WTC11 (cell line): ENCODE data around the gene NOXO1. TPM values are rescaled to one million over a fixed set of nuclear protein-coding genes. Genes with fewer than 3 reads are reported as not detected.
A peak's percentile ranks its signal among the peaks of the same experiment; 100 is the strongest.

ENCODE experiments used
- ATAC-seq: fragments of 200-7000 bp; cut with Tn5 transposase; 2 replicates; pipeline ENCODE4 v1.10.0; 2021; ENCODE audit warnings: mild to moderate bottlenecking, moderate library complexity
- CTCF ChIA-PET: fragments of 300-600 bp; sonication (Branson Sonifier 250); formaldehyde crosslinking; loops from one replicate; lab custom pipeline; 2021; ENCODE audit warnings: antibody characterized with exemption; lab: Charles Lee
- POLR2A ChIA-PET: fragments of 350-600 bp; sonication (Branson Sonifier 250); formaldehyde crosslinking; loops from one replicate; lab custom pipeline; 2021; ENCODE audit warnings: antibody characterized with exemption; lab: Charles Lee
- DNase-seq: peaks from one replicate; pipeline ENCODE4 v3.0.0; 2021; ENCODE audit warnings: low spot score
- H3K27ac Mint-ChIP-seq: 2 replicates; pipeline ENCODE4 v1.8.0; 2021; ENCODE audit warnings: mixed read lengths
- H3K27me3 Mint-ChIP-seq: 2 replicates; pipeline ENCODE4 v1.8.0; 2021; ENCODE audit warnings: low read depth, mild to moderate bottlenecking, moderate library complexity, mixed read lengths
- H3K36me3 Mint-ChIP-seq: 2 replicates; pipeline ENCODE4 v1.8.0; 2021; ENCODE audit warnings: mixed read lengths
- H3K4me1 Mint-ChIP-seq: 2 replicates; pipeline ENCODE4 v1.8.0; 2022; ENCODE audit warnings: mixed read lengths
- H3K4me3 Mint-ChIP-seq: 2 replicates; pipeline ENCODE4 v1.8.0; 2021; ENCODE audit warnings: mild to moderate bottlenecking, moderate library complexity, mixed read lengths
- H3K9me3 Mint-ChIP-seq: 2 replicates; pipeline ENCODE4 v1.8.0; 2021; ENCODE audit warnings: mixed read lengths
- ATF1 ChIP-seq: sonication (generic); formaldehyde crosslinking; IDR thresholded peaks from 2 replicates; pipeline ENCODE4 v1.8.1; 2023; ENCODE audit warnings: mild to moderate bottlenecking, moderate library complexity, missing genetic modification reagents
- CBFB ChIP-seq: sonication (generic); formaldehyde crosslinking; IDR thresholded peaks from 2 replicates; pipeline ENCODE4 v1.8.1; 2022; ENCODE audit warnings: mild to moderate bottlenecking, low read depth, missing genetic modification reagents
- CREB1 ChIP-seq: sonication (generic); formaldehyde crosslinking; IDR thresholded peaks from 2 replicates; pipeline ENCODE4 v1.8.0; 2023; ENCODE audit warnings: mild to moderate bottlenecking, missing genetic modification reagents
- CREM ChIP-seq: sonication (generic); formaldehyde crosslinking; IDR thresholded peaks from 2 replicates; pipeline ENCODE4 v1.8.1; 2022; ENCODE audit warnings: mild to moderate bottlenecking, missing genetic modification reagents, moderate library complexity
- ELF4 ChIP-seq: sonication (generic); formaldehyde crosslinking; IDR thresholded peaks from 2 replicates; pipeline ENCODE4 v1.8.1; 2022; ENCODE audit warnings: low read depth, mild to moderate bottlenecking, moderate library complexity, missing genetic modification reagents
- MXD4 ChIP-seq: fragments of 250-450 bp; sonication (Bioruptor Pico); IDR thresholded peaks from 2 replicates; pipeline ENCODE4 v1.8.0; 2021; ENCODE audit warnings: mild to moderate bottlenecking, moderate library complexity, borderline replicate concordance
- NR1H2 ChIP-seq: sonication (generic); formaldehyde crosslinking; IDR thresholded peaks from 2 replicates; pipeline ENCODE4 v1.9.0; 2021; ENCODE audit warnings: mild to moderate bottlenecking, moderate library complexity, missing genetic modification reagents
- SOX15 ChIP-seq: fragments of 250-450 bp; sonication (Bioruptor Pico); IDR thresholded peaks from 2 replicates; pipeline ENCODE4 v1.9.0; 2021; ENCODE audit warnings: mild to moderate bottlenecking
- TCF7 ChIP-seq: sonication (generic); formaldehyde crosslinking; IDR thresholded peaks from 2 replicates; pipeline ENCODE4 v1.8.0; 2022; ENCODE audit warnings: mild to moderate bottlenecking, low read depth, missing genetic modification reagents, moderate library complexity
- TEAD1 ChIP-seq: sonication (generic); formaldehyde crosslinking; IDR thresholded peaks from 2 replicates; pipeline ENCODE4 v1.8.0; 2022; ENCODE audit warnings: mild to moderate bottlenecking, missing genetic modification reagents
- ZNF121 ChIP-seq: sonication (generic); formaldehyde crosslinking; IDR thresholded peaks from 2 replicates; pipeline ENCODE4 v1.8.0; 2023; ENCODE audit warnings: missing genetic modification reagents
- ZNF263 ChIP-seq: sonication (generic); formaldehyde crosslinking; IDR thresholded peaks from 2 replicates; pipeline ENCODE4 v1.8.1; 2022; ENCODE audit warnings: low read depth, mild to moderate bottlenecking, moderate library complexity, missing genetic modification reagents
- ZNF416 ChIP-seq: fragments of 250-450 bp; sonication (Bioruptor Pico); IDR thresholded peaks from 2 replicates; pipeline ENCODE4 v1.9.0; 2021; ENCODE audit warnings: mild to moderate bottlenecking, inconsistent platforms
- ZNF423 ChIP-seq: fragments of 250-450 bp; sonication (Bioruptor Pico); IDR thresholded peaks from 2 replicates; pipeline ENCODE4 v2.1.2; 2022; ENCODE audit warnings: mild to moderate bottlenecking, moderate library complexity
- total RNA-seq: library from RNA; stranded (reverse); gene quantifications from 3 replicates; pipeline ENCODE4 v1.2.3, GENCODE V29; 2021
- TF ChIP-seq, protein P1 (sequence below): sonication (generic); formaldehyde crosslinking; conservative IDR thresholded peaks from 2 replicates; pipeline ENCODE4 v1.8.1; 2022; ENCODE audit warnings: mild to moderate bottlenecking, missing genetic modification reagents
- TF ChIP-seq, protein P2 (sequence below): sonication (generic); formaldehyde crosslinking; IDR thresholded peaks from 2 replicates; pipeline ENCODE4 v1.8.0; 2022; ENCODE audit warnings: mild to moderate bottlenecking, missing genetic modification reagents
- TF ChIP-seq, protein P3 (sequence below): fragments of 250-450 bp; sonication (Bioruptor Pico); IDR thresholded peaks from 2 replicates; pipeline ENCODE4 v1.9.0; 2021; ENCODE audit warnings: mild to moderate bottlenecking, borderline replicate concordance
- TF ChIP-seq, protein P4 (sequence below): sonication (generic); formaldehyde crosslinking; IDR thresholded peaks from 2 replicates; pipeline ENCODE4 v1.8.0; 2022; ENCODE audit warnings: mild to moderate bottlenecking, missing genetic modification reagents
- TF ChIP-seq, protein P5 (sequence below): sonication (generic); formaldehyde crosslinking; IDR thresholded peaks from 2 replicates; pipeline ENCODE4 v1.8.0; 2023; ENCODE audit warnings: mild to moderate bottlenecking, missing genetic modification reagents
- TF ChIP-seq, protein P6 (sequence below): sonication (generic); formaldehyde crosslinking; IDR thresholded peaks from 2 replicates; pipeline ENCODE4 v1.8.1; 2022; ENCODE audit warnings: low read depth, missing genetic modification reagents, borderline replicate concordance

The NOXO1 gene
- total RNA-seq, 1 experiment from 2014 or later: 5.7 TPM

DNA sequence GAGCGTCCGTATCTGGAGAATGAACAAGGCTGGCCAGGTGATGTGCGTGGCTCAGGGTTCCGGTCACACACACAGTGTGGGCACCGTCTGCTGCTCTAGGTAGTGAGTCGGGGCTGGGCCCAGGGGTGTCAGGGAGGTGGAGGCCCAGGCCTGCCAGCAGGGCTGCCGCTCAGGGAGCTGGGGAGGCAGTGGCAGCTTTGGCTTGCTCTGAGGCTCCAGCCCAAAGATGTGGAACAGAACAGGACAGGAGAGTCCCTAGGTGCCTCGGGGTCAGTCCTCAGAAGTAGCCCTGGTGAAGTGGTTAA, 5.1 kb downstream of the NOXO1 start (continued):
- TF ChIP-seq TEAD1 (CRISPR knock-in tag) (no peak), ZNF121 (CRISPR knock-in tag) (no peak)

DNA sequence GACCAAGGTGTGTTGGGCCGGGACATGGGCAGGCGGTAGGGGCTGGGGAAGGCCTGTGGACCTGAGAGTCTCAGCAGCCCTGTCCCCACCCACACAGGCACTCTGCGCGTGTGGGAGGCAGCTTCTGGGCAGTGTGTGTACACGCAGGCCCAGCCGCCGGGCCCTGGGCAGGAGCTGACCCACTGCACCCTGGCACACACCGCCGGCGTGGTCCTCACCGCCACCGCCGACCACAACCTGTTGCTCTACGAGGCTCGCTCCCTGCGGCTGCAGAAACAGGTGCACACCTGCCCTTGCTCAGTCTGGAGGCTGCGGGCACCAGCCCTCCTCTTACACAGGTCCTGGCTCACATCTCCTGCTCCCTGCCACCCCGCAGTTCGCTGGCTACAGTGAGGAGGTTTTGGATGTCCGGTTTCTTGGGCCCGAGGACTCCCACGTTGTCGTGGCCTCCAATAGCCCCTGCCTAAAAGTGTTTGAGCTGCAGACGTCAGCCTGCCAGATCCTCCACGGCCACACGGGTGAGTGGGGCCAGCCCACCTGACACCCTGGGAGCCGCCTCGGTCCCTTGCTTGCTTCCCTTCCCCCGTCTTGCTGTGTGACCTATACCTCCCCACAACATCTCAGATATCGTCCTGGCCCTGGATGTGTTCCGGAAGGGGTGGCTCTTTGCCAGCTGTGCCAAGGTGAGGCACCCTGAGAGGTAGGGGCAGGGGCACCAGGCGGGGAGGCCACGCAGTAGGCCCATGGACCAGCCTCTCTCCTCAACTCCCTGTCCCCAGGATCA, 5.6 kb downstream of the NOXO1 start:
- H3K9me3 Mint-ChIP-seq: no peaks in the 10 kb centered on the region
- ChIA-PET CTCF (no interaction called here), POLR2A (no interaction called here)
- peaks cover 11% of the 10 kb centered on the region for H3K27me3 Mint-ChIP-seq
- H3K4me3 Mint-ChIP-seq: no peak overlapping the region
- H3K4me1 Mint-ChIP-seq: peaks cover 18% of the 10 kb centered on the region
- TF ChIP-seq, protein P1, sequence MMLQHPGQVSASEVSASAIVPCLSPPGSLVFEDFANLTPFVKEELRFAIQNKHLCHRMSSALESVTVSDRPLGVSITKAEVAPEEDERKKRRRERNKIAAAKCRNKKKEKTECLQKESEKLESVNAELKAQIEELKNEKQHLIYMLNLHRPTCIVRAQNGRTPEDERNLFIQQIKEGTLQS (CRISPR knock-in tag): no peak
- TF ChIP-seq, protein P2, sequence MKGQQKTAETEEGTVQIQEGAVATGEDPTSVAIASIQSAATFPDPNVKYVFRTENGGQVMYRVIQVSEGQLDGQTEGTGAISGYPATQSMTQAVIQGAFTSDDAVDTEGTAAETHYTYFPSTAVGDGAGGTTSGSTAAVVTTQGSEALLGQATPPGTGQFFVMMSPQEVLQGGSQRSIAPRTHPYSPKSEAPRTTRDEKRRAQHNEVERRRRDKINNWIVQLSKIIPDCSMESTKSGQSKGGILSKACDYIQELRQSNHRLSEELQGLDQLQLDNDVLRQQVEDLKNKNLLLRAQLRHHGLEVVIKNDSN (CRISPR knock-in tag): no peak
- TF ChIP-seq MXD4 (CRISPR knock-in tag) (no peak), CBFB (no peak), TEAD1 (CRISPR knock-in tag) (no peak), NR1H2 (CRISPR knock-in tag) (no peak), ATF1 (CRISPR knock-in tag) (no peak)
- TF ChIP-seq, protein P3, sequence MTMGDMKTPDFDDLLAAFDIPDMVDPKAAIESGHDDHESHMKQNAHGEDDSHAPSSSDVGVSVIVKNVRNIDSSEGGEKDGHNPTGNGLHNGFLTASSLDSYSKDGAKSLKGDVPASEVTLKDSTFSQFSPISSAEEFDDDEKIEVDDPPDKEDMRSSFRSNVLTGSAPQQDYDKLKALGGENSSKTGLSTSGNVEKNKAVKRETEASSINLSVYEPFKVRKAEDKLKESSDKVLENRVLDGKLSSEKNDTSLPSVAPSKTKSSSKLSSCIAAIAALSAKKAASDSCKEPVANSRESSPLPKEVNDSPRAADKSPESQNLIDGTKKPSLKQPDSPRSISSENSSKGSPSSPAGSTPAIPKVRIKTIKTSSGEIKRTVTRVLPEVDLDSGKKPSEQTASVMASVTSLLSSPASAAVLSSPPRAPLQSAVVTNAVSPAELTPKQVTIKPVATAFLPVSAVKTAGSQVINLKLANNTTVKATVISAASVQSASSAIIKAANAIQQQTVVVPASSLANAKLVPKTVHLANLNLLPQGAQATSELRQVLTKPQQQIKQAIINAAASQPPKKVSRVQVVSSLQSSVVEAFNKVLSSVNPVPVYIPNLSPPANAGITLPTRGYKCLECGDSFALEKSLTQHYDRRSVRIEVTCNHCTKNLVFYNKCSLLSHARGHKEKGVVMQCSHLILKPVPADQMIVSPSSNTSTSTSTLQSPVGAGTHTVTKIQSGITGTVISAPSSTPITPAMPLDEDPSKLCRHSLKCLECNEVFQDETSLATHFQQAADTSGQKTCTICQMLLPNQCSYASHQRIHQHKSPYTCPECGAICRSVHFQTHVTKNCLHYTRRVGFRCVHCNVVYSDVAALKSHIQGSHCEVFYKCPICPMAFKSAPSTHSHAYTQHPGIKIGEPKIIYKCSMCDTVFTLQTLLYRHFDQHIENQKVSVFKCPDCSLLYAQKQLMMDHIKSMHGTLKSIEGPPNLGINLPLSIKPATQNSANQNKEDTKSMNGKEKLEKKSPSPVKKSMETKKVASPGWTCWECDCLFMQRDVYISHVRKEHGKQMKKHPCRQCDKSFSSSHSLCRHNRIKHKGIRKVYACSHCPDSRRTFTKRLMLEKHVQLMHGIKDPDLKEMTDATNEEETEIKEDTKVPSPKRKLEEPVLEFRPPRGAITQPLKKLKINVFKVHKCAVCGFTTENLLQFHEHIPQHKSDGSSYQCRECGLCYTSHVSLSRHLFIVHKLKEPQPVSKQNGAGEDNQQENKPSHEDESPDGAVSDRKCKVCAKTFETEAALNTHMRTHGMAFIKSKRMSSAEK (CRISPR knock-in tag): no peak
- TF ChIP-seq, protein P4, sequence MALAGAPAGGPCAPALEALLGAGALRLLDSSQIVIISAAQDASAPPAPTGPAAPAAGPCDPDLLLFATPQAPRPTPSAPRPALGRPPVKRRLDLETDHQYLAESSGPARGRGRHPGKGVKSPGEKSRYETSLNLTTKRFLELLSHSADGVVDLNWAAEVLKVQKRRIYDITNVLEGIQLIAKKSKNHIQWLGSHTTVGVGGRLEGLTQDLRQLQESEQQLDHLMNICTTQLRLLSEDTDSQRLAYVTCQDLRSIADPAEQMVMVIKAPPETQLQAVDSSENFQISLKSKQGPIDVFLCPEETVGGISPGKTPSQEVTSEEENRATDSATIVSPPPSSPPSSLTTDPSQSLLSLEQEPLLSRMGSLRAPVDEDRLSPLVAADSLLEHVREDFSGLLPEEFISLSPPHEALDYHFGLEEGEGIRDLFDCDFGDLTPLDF (CRISPR knock-in tag): no peak
- DNase-seq (no peak), ATAC-seq (no peak)
- H3K36me3 Mint-ChIP-seq: peaks cover 10% of the 10 kb centered on the region
- H3K27ac Mint-ChIP-seq: no peak overlapping the region

DNA sequence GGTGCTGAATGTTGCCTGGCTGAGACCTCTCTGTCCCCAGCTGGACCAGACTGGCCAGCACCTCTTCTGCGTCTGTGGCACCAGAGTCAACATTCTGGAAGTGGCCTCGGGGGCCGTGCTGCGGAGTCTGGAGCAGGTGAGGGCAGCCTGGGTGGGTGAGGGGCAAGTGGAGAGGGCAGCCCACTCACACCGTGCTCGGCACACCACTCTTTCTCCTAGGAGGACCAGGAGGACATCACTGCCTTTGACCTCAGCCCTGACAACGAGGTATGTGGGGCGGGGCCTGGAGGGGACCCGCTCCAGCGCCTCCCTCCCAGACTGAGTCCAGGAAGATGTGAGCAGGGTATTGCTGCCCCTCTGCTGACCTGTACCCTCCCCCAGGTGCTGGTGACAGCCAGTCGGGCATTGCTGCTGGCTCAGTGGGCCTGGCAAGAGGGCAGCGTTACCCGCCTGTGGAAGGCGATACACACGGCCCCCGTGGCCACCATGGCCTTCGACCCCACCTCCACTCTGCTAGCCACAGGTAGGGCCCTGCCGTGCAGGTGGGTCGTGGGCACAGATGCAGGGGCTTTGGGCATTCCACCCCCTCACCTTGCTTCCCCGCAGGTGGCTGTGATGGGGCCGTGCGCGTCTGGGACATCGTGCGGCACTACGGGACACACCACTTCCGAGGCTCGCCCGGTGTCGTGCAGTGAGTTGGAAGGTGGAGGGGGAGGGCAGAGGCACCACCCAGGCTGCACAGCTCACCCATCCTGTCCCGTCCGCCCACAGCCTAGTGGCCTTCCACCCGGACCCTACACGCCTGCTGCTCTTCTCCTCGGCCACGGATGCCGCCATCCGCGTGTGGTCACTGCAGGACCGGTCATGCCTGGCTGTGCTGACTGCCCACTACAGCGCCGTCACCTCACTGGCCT, 6.9 kb downstream of the NOXO1 start:
- DNase-seq (no peak), ATAC-seq (no peak)
- Mint-ChIP-seq H3K36me3 (peaks cover 10% of the 10 kb centered on the region), H3K27ac (no peak overlapping the region), H3K4me3 (peak overlapping the region; percentile 24), H3K4me1 (peaks cover 15% of the 10 kb centered on the region), H3K27me3 (no peaks in the 10 kb centered on the region), H3K9me3 (no peaks in the 10 kb centered on the region)
- CTCF ChIA-PET: no interaction called here
- POLR2A ChIA-PET: no interaction called here
- TF ChIP-seq CBFB (no peak), CREB1 (no peak), ZNF423 (CRISPR knock-in tag) (no peak), NR1H2 (CRISPR knock-in tag) (no peak), TCF7 (CRISPR knock-in tag) (no peak), SOX15 (CRISPR knock-in tag) (no peak), CREM (no peak), TEAD1 (CRISPR knock-in tag) (no peak), ELF4 (CRISPR knock-in tag) (no peak), ZNF416 (CRISPR knock-in tag) (no peak), ZNF263 (CRISPR knock-in tag) (no peak)
- TF ChIP-seq, protein P5, sequence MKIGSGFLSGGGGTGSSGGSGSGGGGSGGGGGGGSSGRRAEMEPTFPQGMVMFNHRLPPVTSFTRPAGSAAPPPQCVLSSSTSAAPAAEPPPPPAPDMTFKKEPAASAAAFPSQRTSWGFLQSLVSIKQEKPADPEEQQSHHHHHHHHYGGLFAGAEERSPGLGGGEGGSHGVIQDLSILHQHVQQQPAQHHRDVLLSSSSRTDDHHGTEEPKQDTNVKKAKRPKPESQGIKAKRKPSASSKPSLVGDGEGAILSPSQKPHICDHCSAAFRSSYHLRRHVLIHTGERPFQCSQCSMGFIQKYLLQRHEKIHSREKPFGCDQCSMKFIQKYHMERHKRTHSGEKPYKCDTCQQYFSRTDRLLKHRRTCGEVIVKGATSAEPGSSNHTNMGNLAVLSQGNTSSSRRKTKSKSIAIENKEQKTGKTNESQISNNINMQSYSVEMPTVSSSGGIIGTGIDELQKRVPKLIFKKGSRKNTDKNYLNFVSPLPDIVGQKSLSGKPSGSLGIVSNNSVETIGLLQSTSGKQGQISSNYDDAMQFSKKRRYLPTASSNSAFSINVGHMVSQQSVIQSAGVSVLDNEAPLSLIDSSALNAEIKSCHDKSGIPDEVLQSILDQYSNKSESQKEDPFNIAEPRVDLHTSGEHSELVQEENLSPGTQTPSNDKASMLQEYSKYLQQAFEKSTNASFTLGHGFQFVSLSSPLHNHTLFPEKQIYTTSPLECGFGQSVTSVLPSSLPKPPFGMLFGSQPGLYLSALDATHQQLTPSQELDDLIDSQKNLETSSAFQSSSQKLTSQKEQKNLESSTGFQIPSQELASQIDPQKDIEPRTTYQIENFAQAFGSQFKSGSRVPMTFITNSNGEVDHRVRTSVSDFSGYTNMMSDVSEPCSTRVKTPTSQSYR (CRISPR knock-in tag): no peak
- TF ChIP-seq, protein P6, sequence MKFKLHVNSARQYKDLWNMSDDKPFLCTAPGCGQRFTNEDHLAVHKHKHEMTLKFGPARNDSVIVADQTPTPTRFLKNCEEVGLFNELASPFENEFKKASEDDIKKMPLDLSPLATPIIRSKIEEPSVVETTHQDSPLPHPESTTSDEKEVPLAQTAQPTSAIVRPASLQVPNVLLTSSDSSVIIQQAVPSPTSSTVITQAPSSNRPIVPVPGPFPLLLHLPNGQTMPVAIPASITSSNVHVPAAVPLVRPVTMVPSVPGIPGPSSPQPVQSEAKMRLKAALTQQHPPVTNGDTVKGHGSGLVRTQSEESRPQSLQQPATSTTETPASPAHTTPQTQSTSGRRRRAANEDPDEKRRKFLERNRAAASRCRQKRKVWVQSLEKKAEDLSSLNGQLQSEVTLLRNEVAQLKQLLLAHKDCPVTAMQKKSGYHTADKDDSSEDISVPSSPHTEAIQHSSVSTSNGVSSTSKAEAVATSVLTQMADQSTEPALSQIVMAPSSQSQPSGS: no peak
